Stimulated activated CD8-positive, alpha-beta memory T cell treated with anti-CD3 and anti-CD28 coated beads, Interleukin-12 subunit alpha, Interleukin-12 subunit beta, amount 100 ng/mL, for 4 hours (primary cell): ENCODE measurements around the gene PFKFB2.

Experiments used
- DNase-seq: peaks from one replicate; pipeline ENCODE4 v3.0.0-alpha.2; 2020; ENCODE audit warnings: low read depth

The PFKFB2 gene

GRCh38 chr1:207089627-207090355, 36.7 kb downstream of the PFKFB2 start:
- no peak for DNase-seq

DNA sequence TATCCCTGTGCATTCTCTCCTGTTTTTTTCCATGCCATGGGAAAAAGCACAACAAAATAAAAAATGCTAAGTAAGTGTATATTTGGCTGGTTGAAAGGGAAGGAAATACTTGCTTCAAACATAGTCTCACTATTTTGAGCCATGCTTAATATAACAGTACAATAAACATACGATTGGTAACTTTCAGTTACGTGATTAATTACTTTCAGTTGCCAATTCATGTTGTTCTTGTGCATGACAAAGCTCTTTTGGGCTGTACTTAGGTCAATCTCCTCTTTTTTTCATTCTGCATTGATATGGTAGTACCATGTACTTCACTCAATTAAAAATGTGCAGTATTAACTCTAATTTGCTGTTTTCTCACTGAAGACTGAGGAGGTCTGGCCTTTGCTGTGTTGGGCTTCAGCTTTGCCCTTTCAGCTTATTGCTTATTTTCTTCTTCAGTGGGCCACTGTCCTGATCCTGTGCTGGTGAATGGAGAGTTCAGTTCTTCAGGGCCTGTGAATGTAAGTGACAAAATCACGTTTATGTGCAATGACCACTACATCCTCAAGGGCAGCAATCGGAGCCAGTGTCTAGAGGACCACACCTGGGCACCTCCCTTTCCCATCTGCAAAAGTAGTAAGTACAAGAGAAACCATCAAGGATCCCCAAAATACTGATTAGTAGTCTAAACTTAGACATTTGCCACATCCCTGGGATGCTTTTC, 38.3 kb downstream of the PFKFB2 start:
- DNase-seq = no peak

GRCh38 chr1:207093944-207094343, 40.9 kb downstream of the PFKFB2 start:
- DNase-seq = no peak

DNA sequence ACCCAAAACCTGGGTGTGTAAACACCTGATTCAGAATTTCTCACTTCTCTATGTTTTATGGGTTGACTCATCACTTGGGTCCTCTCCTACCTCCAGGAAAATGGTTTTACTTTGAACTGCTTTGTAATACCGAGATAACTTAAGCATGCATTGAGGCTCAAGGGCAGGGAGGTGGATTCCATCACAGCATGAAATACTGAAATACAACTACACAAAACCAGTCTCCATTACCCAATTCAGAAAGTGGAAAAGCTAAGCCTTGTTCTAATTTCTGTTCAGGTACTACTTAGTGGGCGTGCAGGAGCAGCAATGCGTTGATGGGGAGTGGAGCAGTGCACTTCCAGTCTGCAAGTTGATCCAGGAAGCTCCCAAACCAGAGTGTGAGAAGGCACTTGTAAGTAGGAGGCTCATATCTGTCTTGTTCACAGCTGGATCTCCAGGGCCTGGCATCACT, 44.8 kb downstream of the PFKFB2 start:
- no peak for DNase-seq

DNA sequence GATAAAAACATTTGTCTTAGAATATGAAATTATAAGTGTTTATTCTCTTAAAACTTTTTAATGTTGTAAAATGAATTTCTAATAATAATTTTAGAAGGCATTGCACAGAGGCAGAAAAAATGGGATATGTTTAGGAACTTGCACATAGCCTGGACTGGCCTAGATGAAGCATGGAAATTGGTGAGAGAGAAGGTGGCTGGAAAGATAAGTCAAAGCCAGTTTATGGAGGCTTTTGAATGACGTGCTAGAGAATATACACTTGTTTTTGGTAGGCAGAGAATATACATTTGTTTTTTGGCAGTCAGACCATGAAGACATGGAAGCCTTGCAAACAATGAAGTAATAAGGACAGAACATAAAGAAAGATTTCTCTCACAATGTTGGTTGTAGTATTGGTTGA, 48.6 kb downstream of the PFKFB2 start:
- no peak for DNase-seq

DNA sequence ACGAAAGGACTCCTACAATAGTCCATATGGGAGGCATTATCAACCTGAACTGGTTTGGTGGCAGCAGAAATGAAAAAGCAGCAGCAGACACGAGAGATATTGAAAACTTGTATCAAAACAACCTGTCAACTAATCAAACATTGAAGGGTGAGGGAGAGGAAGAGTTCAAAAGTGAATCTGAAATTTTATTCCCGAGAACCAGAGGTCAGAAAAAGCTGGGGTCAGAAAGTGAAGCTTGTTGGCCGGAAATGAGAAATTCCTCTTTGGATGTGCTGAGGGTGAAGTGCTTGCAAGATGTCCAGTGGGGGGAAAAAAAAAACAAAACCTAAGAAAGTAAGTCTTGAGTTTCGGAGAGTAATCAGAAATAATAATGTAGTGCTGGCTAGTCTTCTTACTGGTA, 49.1 kb downstream of the PFKFB2 start:
- no peak for DNase-seq

DNA sequence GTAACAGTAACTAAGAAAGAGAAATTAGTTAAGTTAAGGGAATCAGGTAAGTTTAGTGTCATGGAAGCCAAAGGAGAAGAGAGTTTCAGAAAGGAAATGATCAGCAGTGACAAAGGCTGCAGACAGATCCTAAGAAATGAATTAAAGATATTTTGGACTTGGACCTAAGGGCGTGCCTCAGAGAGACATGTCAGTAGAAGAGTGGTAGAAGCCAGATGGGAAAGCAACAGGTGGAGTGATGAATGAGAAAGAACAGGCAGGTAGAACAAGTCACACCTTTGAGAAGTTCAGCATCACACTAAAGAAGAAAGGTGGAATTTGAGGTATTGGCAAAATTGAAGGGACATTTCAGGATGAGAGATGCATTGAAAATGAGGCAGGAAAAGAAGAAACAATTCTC, 49.6 kb downstream of the PFKFB2 start:
- DNase-seq = no peak

GRCh38 chr1:207103892-207104373, 50.9 kb downstream of the PFKFB2 start, which contains the start of gene C4BPA:
C4BPA (plus strand) TSS chr1:207104233; CDS start chr1:207113026, 8,793 bp downstream.
- no peak for DNase-seq

DNA sequence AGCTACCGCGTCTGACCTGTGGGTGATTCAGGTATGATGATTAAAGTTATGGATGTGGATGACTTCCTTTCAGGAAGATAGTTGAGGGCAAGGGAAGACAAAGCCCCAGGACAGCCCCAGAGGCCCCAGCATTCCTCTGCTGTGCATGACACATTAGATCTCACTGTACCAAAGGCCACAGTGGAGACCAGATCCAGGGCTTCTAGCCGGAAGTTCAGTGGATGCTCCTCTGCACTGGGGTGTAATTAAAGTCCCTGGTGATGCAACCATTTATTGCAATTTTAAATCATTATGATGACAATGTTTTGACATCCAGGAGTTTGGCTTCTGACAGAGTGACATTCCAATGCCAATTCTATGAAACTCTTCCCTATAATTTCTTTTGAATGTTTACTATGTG, 55.9 kb downstream of the PFKFB2 start:
- no peak for DNase-seq

- DNase-seq = no peak
Measured at GRCh38 chr1:207112616-207113296, 59.7 kb downstream of the PFKFB2 start.

DNA sequence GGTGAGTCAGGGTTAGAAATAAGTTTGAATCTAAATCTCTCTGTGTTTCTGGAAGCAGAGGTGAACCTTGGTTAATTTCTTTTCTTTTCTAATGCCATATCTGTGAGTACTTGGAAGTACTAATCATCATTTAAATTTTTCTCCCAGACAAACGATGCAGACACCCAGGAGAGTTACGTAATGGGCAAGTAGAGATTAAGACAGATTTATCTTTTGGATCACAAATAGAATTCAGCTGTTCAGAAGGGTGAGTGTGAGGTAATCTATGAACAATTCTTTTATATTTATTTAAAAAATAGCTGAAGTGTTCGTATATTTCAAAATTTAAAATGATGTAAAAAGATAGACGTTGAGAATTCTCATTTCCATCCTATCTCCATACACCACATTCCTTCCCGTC, 62.2 kb downstream of the PFKFB2 start:
- no peak for DNase-seq

- DNase-seq = no peak
Measured at GRCh38 chr1:207124389-207124788, 71.3 kb downstream of the PFKFB2 start.

DNA sequence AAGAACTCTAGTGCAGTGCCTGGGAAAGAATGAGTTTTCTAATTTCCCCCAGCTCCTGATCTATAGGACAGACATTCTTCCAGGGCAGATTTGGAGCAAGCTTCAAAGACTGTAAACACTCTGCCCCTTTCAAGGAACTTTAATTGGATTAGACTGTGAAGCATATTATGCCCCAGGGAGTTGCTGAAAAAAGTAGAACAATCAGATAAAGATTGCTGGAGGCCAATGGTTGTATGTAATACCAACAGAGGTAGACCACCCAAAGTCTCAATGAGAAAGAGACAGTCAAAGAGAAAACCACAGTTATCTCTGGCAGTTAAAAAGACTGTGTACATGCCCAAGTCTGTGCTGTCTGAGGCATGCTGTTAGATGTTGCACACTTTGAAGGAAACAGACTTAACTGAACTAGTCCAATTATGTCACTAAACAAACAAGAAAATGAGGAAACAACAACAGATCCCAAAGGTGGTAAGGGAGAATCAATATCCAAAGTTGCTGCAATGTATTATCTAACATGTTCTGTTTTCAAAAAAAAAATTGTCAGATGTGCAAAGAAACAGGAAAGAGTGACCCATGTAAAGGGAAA, 75.4 kb downstream of the PFKFB2 start:
- no peak for DNase-seq

DNA sequence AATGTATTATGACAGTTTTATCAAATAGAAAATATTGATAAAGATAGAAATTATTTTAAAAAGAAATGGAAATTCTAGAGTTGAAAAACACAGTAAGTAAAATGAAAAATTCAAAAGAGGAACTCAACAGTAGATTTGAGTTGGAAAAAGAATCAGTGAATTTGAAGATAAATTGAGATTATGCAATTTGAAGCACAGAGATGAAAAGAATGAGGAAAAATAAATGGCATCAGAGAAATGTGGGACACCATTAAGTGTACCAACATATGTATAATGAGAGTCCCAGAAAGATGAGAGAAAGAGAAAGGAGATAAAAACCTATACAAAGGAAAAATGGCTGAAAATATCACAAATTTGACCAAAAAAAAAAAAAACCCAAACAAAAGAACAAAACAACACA, 76.0 kb downstream of the PFKFB2 start:
- no peak for DNase-seq
